Measurements from ENCODE around the gene COL23A1.

COL23A1 gene

DNA sequence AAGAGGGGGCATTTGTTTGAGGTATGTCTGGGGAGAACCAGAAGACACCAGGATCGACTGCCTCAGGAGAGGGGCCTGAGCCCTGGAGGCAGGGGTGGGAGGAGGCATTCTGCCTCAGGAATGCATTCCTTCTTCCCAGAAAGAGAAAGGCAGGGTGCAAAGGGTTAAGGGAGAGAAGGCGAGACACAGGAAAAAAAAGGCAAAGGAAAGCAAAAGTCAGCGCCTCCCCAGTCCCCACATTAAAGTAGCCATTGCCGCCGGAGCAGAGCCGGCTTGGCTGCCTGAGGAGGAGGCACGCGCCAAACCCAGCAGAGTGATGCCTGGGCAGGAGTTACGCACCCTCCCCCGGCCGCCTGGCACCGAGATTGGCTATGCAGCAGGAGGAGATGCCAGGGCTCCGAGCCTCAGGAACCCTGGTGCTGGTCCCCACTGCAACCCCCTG lies 233.7 kb downstream of the COL23A1 start:
- DNase-seq (ENCODE audit: low spot score) = no peak
- in situ Hi-C loops (cut with MboI; ENCODE audit: low sequenced_read_pairs, unreplicated experiment) = no loop called here
- TF ChIP-seq, protein P1, sequence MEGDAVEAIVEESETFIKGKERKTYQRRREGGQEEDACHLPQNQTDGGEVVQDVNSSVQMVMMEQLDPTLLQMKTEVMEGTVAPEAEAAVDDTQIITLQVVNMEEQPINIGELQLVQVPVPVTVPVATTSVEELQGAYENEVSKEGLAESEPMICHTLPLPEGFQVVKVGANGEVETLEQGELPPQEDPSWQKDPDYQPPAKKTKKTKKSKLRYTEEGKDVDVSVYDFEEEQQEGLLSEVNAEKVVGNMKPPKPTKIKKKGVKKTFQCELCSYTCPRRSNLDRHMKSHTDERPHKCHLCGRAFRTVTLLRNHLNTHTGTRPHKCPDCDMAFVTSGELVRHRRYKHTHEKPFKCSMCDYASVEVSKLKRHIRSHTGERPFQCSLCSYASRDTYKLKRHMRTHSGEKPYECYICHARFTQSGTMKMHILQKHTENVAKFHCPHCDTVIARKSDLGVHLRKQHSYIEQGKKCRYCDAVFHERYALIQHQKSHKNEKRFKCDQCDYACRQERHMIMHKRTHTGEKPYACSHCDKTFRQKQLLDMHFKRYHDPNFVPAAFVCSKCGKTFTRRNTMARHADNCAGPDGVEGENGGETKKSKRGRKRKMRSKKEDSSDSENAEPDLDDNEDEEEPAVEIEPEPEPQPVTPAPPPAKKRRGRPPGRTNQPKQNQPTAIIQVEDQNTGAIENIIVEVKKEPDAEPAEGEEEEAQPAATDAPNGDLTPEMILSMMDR (IDR thresholded peaks at IDR 0.05; ENCODE audit: borderline replicate concordance, control extremely low read depth, extremely low read depth, insufficient read depth, missing control alignments) = no peak

GRCh38 chr5:178355671-178356070 lies 234.5 kb downstream of the COL23A1 start:
- in situ Hi-C loops (cut with MboI; ENCODE audit: low sequenced_read_pairs, unreplicated experiment) = no loop called here
- TF ChIP-seq, protein P1 (IDR thresholded peaks at IDR 0.05; ENCODE audit: borderline replicate concordance, control extremely low read depth, extremely low read depth, insufficient read depth, missing control alignments) = no peak
- DNase-seq (ENCODE audit: low spot score) = no peak

DNA sequence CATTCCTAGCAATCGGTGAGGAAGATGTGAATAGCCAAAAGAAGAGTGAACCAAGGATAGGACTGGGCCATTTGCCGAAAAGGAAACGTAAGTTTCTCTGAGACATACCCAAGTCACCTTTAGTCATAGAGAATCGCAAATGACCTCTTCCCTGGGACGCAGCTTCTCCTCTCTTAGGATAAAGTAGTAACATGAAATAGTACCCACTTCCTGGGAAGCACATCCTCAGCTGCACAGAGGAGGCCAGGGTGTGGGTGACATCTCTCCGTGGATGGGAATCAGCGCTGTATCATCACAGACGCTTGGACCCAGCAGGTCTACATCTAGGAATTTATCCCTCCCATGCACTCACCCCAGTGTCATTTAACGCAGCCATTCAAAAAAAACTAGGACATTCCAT lies 236.7 kb downstream of the COL23A1 start:
- DNase-seq (ENCODE audit: low spot score) = no peak
- TF ChIP-seq, protein P1 (IDR thresholded peaks at IDR 0.05; ENCODE audit: borderline replicate concordance, control extremely low read depth, extremely low read depth, insufficient read depth, missing control alignments) = no peak
- in situ Hi-C loops (cut with MboI; ENCODE audit: low sequenced_read_pairs, unreplicated experiment) = no loop called here

GRCh38 chr5:178352035-178352349 lies 238.2 kb downstream of the COL23A1 start:
- in situ Hi-C loops (cut with MboI; ENCODE audit: low sequenced_read_pairs, unreplicated experiment) = no loop called here
- no peak for DNase-seq (ENCODE audit: low spot score)
- TF ChIP-seq, protein P1 (IDR thresholded peaks at IDR 0.05; ENCODE audit: borderline replicate concordance, control extremely low read depth, extremely low read depth, insufficient read depth, missing control alignments) = no peak

- no peak for DNase-seq (ENCODE audit: low spot score)
- TF ChIP-seq, protein P1 (IDR thresholded peaks at IDR 0.05; ENCODE audit: borderline replicate concordance, control extremely low read depth, extremely low read depth, insufficient read depth, missing control alignments) = no peak
- in situ Hi-C loops (cut with MboI; ENCODE audit: low sequenced_read_pairs, unreplicated experiment) = no loop called here
Measured at GRCh38 chr5:178351221-178352034, 238.8 kb downstream of the COL23A1 start.

DNA sequence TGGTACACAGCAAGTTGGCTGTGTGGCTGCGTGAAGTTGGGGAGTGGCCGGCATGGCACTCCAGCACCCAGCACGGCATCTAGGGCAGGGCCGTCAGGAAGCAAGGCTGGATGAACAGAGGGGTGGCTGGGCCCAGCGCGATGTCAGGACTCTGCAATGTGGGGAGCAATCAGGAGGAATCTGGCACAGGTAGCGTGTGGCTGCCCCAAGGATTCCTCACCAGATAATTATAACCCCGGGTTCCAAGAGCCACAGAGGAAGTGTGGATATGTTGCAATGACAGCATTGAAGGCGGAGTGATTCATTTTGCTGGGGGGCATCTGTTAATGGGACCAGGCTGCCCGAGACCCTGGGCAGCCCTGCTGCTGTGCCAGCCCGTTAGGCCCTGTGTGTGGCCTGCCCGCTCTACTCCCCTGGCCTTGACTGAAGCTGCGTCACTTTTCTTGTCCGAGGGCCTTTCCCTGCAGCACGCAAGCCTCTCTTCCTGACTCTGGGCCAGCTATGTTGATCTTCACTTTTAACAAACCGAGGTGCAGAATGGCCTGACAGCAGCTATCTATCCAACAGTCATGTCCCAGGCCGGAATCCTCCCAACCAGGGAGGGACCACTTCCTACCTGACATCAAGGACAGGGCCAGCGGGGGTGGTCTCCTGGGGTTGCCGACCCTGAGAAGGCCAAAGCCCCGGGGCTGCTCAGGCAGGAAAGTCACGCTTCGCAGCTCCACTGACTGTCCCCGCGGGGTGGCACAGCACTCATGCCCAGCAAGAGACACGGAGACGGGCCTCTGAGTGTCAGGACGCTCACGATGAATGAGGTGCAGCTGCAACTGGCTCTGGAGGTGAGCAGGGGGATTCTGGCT lies 239.6 kb downstream of the COL23A1 start:
- no peak for DNase-seq (ENCODE audit: low spot score)
- in situ Hi-C loops (cut with MboI; ENCODE audit: low sequenced_read_pairs, unreplicated experiment) = no loop called here
- TF ChIP-seq, protein P1 (IDR thresholded peaks at IDR 0.05; ENCODE audit: borderline replicate concordance, control extremely low read depth, extremely low read depth, insufficient read depth, missing control alignments) = no peak
